ENCODE data around the gene FAAP100. TPM values are rescaled to one million over a fixed set of nuclear protein-coding genes. Genes with fewer than 3 reads are reported as not detected.
A peak's percentile ranks its signal among the peaks of the same experiment; 100 is the strongest.

FAAP100 gene
- total RNA-seq, 4 donors from 2014 or later = 20.1 to 41.7 (median 26.7) TPM

GRCh38 chr17:81518785-81519283, 33.3 kb downstream of the FAAP100 start:
- WGBS, 2 donors = 0 to 4% methylated on average over 29 to 45 of the region's 47 CpGs
- no peak for TF ChIP-seq POLR2A (IDR thresholded peaks at IDR 0.05)
- peak in 1 of 2 donors; percentile 10 for TF ChIP-seq EP300 (IDR thresholded peaks at IDR 0.05)

DNA sequence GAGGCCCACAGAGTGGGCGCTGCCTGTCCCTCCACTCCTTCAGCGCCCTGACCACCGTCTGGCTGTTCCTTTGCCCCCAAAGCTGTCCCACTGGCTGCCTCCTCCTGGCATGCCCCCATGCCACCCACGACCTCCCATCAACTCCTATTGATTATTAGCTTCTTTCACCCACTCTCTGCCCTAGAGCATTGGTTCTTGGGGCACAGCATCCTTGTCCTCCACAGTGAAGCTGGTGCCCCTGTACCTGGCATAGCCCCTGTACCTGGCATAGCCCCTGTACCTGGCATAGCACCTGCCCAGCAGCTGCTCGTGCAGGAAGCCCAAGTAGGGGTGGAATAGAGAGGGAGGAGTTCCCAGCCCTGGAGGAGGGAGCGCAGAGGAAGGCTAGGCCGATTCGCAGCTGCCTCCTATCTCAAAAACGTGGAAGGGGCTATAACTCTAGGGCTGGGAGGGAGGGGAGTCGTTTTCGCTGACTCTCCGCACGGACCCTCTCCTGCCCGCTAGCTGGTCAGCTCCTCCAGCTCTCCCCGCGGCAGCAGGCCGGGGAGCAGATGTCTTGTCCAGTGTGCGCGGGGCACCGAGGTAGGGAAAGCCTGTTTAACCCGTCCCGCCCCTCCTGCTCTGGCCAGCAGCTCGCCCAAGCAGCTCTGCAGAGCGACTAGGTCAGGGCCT, 33.9 kb downstream of the FAAP100 start:
- Histone ChIP-seq H3K9me3 (no peaks in the 10 kb centered on the region), H3K4me3 (peak overlapping the region; percentile 28 to 75 (median 44)), H3K27me3 (peaks cover 0 to 7% of the 10 kb centered on the region in 2 donors), H3K27ac (peak overlapping the region in 3 of 4 donors; percentile 96 to 100 (median 100)), H3K4me1 (peaks cover 0 to 56% (median 48%) of the 10 kb centered on the region in 4 donors), H3K36me3 (no peaks in the 10 kb centered on the region)
- TF ChIP-seq CTCF (IDR thresholded peaks at IDR 0.05) (no peak), EP300 (IDR thresholded peaks at IDR 0.05) (no peak), POLR2A (IDR thresholded peaks at IDR 0.05) (no peak)
- WGBS, 2 donors = 23 to 39% methylated on average over 17 to 24 of the region's 24 CpGs
- no peak for DNase-seq (ENCODE audit: low spot score in 2 of 2)

More at GRCh38 chr17:81518785-81519283, 33.3 kb downstream of the FAAP100 start:
- Histone ChIP-seq H3K9me3 (no peaks in the 10 kb centered on the region), H3K4me1 (peaks cover 0 to 61% (median 45%) of the 10 kb centered on the region in 4 donors), H3K4me3 (peak overlapping the region; percentile 28 to 75 (median 44)), H3K27me3 (peaks cover 0 to 13% of the 10 kb centered on the region in 2 donors), H3K36me3 (no peaks in the 10 kb centered on the region), H3K27ac (peak overlapping the region in 3 of 4 donors; percentile 64 to 100 (median 96))
- no peak for DNase-seq (ENCODE audit: low spot score in 2 of 2)

DNA sequence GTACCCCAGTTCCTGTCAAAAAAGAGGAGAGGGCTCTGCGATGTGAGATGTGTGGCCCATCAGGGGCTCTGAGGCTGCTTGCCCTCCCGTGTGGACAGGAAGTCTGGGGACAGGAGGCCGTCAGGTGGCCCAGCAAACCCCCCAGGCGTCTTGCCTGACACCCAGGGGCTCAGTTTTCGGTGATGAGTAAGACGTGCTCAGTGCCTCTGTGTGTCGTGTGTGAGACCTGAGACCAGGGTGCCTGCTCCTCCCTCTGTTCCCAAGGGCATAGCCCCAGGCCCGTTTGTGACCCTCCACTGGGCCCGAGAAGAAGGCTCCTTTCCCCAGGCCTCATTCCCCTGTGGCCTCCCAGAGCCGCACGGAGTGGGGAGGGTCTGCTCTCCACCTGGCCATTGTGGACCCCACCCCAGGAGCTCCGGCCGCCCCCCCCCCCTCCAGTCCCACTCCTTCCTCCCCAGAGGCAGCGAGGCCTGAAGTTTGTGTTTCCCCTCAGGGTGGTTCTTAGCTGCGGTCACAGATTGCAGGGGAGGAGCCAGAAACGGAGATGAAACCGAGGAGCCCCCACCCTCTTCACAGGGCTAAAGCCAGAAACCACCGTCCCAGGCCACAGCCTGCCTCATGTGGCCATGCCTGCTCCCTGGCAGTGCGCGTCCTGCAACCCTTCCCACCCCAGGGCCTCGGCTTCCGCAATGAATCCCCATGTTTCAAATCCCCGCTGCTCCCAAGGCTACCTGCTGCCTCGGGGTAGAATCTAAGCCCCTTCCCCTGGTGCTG, 34.6 kb downstream of the FAAP100 start:
- TF ChIP-seq EP300 (IDR thresholded peaks at IDR 0.05) (no peak), POLR2A (IDR thresholded peaks at IDR 0.05) (no peak), CTCF (IDR thresholded peaks at IDR 0.05) (no peak)
- Histone ChIP-seq H3K9me3 (no peaks in the 10 kb centered on the region), H3K27me3 (no peaks in the 10 kb centered on the region), H3K4me3 (peak overlapping the region in 1 of 4 donors; percentile 95), H3K4me1 (peaks cover 0 to 53% (median 48%) of the 10 kb centered on the region in 4 donors), H3K36me3 (no peaks in the 10 kb centered on the region), H3K27ac (peak overlapping the region in 3 of 4 donors; percentile 96 to 100 (median 100))
- WGBS, 2 donors = 51 to 57% methylated on average over 19 to 20 of the region's 24 CpGs
- no peak for DNase-seq (ENCODE audit: low spot score in 2 of 2)

- TF ChIP-seq CTCF (IDR thresholded peaks at IDR 0.05) = no peak
- peaks cover 0 to 4% (median 2%) of the 10 kb centered on the region in 3 donors for H3K36me3 ChIP-seq
- H3K4me1 ChIP-seq = peaks cover 0 to 53% (median 48%) of the 10 kb centered on the region in 4 donors
- 66 to 88% methylated on average over 7 to 9 of the region's 9 CpGs for WGBS, 2 donors
- peak overlapping the region in 1 of 4 donors; percentile 95 for H3K4me3 ChIP-seq
- no peaks in the 10 kb centered on the region for H3K9me3 ChIP-seq
- no peaks in the 10 kb centered on the region for H3K27me3 ChIP-seq
- no peak for DNase-seq (ENCODE audit: low spot score in 2 of 2)
- H3K27ac ChIP-seq = peak overlapping the region in 3 of 4 donors; percentile 96 to 100 (median 100)
Observed at GRCh38 chr17:81517009-81517338, 35.2 kb downstream of the FAAP100 start.

DNA sequence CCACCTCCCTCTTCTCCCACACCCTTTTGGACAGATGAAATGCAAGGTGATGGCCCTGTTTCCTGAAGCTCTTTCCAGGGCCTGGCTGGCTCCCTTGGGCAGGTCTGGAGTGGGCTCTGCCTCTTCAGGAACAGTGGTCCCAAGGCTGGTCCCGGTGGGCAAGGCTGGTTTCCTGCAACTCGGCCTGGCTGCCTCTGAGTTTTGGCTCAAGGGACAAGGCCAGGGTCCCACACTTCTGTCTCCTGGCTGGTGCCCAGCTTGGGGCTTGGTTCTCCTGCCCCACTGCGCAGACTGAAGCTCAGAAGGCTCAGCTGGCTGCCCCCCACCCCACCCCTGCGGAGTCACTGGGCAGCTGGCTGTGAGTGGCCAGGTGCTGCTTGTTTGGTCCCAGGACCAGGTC, 35.7 kb downstream of the FAAP100 start:
- DNase-seq (ENCODE audit: low spot score in 2 of 2) = no peak
- 68 to 100% methylated on average over 2 to 4 of the region's 4 CpGs for WGBS, 2 donors
- Histone ChIP-seq H3K4me1 (peaks cover 0 to 53% (median 48%) of the 10 kb centered on the region in 4 donors), H3K9me3 (no peaks in the 10 kb centered on the region), H3K27ac (peak overlapping the region in 3 of 4 donors; percentile 96 to 100 (median 100)), H3K27me3 (no peaks in the 10 kb centered on the region), H3K4me3 (peak overlapping the region in 2 of 4 donors; percentile 90 to 95), H3K36me3 (peaks cover 0 to 10% (median 7%) of the 10 kb centered on the region in 3 donors)
- TF ChIP-seq POLR2A (IDR thresholded peaks at IDR 0.05) = no peak
- no peak for TF ChIP-seq CTCF (IDR thresholded peaks at IDR 0.05)
- no peak for TF ChIP-seq EP300 (IDR thresholded peaks at IDR 0.05)

Data from tibial nerve (tissue), 4 donors.